Subcutaneous adipose tissue (tissue), 4 donors: Measurements from ENCODE around the gene DNAJC6. TPM values are rescaled to one million over a fixed set of nuclear protein-coding genes. Genes with fewer than 3 reads are reported as not detected.

ENCODE experiments used
- total RNA-seq, 4 donors: library from RNA; depleted of rRNA; stranded (reverse); fragments of >200 nt; gene quantifications; one replicate each; pipeline ENCODE4 v1.1.0, GENCODE V29; 2016
- TF ChIP-seq, protein P1 (sequence below): fragments of 450-650 bp; IDR thresholded peaks from one replicate; pipeline ENCODE4 v1.5.1; 2016; ENCODE audit warnings: low read depth, mild to moderate bottlenecking, control low read depth, antibody characterized with exemption, moderate library complexity

The DNAJC6 gene
- total RNA-seq, 4 donors from 2014 or later = 0.88 to 3.6 (median 2.0) TPM

DNA sequence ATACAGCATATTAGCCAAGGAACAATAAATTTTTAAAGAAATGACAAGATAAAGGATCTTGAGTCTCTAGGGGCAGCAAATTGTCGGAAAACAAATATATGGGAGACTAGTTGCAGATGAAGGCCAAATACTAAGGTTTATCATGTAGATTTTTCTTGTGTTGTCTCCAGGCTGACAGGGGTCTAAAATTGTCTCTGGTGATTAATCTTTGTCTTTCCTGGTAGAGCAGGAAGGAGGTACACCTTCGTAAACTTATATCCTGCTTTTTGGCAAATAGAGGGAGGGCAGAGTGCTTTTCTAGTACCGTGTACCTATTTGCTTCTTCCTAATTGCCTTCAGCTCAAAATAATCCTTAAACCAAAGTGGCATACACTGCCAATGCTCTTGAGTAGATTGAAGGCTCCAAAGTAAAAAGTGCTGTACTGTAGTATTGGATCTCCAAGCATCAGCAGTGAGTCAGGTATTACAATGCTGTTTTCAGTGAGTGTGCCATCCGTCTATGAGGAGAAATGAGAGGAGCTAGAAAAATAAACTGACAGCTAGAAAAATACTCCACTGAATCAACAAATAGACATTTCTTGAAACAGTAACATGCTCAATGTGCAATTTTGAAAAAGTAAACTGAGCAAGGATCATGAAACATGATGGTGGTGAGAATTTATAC, 109.3 kb downstream of the DNAJC6 start:
- TF ChIP-seq, protein P1, sequence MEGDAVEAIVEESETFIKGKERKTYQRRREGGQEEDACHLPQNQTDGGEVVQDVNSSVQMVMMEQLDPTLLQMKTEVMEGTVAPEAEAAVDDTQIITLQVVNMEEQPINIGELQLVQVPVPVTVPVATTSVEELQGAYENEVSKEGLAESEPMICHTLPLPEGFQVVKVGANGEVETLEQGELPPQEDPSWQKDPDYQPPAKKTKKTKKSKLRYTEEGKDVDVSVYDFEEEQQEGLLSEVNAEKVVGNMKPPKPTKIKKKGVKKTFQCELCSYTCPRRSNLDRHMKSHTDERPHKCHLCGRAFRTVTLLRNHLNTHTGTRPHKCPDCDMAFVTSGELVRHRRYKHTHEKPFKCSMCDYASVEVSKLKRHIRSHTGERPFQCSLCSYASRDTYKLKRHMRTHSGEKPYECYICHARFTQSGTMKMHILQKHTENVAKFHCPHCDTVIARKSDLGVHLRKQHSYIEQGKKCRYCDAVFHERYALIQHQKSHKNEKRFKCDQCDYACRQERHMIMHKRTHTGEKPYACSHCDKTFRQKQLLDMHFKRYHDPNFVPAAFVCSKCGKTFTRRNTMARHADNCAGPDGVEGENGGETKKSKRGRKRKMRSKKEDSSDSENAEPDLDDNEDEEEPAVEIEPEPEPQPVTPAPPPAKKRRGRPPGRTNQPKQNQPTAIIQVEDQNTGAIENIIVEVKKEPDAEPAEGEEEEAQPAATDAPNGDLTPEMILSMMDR = no peak

DNA sequence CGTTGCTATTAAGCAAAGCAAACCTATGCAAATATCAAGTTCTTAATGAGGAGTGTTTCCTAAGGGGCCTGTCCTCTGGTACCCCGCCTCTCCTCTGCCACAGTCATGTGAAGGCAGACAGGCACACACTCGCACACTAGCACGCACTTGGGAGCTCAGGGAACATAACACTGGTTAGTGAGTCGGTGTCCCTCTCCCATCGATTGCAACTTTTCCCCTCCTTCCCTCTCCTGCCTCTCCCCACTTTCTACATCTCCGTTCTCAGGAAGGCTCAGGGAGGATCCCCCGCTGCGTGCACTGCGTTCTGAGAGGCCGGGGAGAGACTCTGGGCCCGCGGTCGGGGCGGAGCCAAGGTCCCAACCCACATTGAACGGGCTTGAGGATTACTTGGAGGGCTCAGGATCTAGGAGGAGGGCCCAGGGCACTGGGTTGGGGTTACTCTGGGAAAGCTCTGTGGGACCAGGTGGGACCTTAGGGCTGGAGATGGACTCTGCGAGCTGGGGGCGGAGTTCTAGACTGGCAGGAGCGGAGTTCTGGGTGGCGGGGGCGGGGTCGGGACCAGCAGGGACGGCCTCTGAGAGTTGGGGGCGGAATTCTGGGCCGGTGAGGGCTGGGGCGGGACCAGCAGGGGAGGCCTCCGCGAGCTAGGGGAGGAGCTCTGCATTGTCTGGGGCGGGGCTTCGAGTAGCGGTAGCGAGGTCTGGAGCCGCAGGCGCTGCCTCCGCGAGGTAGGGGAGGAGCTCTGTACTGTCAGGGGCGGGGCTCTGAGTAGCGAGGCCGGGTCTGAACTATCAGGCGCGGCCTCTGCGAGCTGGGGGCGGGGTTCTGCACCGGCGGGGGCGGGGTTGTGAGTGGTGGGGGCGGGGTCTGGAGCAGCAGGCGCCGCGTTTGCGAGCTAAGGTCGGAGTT, 110.6 kb downstream of the DNAJC6 start:
- TF ChIP-seq, protein P1 = no peak

DNA sequence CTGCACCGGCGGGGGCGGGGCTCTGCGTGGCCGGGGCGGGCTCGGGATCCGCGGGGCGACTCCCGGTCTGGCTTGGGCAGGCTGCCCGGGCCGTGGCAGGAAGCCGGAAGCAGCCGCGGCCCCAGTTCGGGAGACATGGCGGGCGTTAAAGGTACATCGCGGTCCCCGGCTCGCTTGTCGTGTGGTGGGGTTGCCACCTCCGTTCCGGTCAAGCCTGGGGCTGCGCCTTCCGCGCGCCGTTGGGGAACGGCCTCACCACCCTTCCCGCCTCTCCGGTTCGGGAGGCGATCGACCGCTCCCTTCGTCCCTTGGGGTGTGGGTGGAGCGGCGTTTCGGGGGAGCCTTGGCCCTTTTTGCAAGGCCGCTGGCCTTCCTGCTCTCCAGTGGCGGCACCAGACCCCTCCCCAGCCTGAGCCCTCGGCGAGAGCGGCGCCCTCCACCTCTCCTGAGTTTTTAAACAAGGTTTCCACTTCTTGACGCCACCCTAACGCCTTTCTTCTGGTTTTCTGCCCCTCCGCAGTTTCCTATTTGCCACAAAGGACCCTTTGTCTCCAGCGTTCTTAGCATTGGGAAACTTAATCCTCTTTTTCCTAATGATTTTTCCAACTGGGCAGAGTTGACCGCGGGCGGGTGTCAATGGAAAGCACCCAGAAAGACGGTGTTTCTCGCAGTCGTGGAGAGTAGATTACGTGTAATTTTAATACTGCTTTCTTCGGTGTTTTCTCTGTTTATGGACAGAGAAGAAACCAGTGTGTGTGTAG, 111.4 kb downstream of the DNAJC6 start, which contains the start of the genes LEPR and LEPROT:
Gene LEPR, plus strand, starts transcription at position 79 of the 761 bp plus-strand sequence. CDS start 144,898 bp downstream, outside the sequence.
Gene LEPROT, plus strand, starts transcription at position 79 of the 761 bp plus-strand sequence. Its CDS starts 57 bp downstream, at position 136.
- TF ChIP-seq, protein P1 = no peak

DNA sequence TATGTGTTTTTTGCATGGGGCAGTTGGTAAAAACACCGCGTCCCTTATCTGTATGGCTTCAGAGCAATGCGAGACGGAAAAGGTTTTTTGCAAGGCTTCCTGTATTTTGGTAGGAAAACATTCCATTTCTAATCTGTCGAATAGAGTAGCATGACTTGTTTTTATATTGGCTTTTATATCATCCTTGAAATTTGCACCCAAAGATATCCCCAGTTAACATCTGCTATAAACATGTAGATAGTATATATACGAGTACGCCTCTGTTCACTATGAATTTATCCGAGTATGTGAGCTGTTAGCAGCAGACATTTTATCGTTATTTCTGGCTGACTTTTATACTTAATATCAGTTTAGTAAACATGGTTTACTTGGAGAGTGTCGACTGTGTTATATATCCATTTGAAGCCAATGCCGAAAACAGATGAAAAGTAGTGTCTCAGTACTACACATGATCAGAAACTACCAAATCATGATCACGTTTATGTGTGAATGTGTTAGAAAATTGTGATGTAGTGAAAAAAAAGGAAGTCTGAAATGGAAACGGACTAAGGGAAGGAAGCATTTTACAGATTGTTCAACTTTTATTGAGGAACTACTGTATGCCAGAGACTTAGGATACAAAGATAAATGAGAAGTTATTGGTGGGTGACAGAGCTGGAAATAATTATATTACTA, 112.1 kb downstream of the DNAJC6 start:
- TF ChIP-seq, protein P1 = no peak

DNA sequence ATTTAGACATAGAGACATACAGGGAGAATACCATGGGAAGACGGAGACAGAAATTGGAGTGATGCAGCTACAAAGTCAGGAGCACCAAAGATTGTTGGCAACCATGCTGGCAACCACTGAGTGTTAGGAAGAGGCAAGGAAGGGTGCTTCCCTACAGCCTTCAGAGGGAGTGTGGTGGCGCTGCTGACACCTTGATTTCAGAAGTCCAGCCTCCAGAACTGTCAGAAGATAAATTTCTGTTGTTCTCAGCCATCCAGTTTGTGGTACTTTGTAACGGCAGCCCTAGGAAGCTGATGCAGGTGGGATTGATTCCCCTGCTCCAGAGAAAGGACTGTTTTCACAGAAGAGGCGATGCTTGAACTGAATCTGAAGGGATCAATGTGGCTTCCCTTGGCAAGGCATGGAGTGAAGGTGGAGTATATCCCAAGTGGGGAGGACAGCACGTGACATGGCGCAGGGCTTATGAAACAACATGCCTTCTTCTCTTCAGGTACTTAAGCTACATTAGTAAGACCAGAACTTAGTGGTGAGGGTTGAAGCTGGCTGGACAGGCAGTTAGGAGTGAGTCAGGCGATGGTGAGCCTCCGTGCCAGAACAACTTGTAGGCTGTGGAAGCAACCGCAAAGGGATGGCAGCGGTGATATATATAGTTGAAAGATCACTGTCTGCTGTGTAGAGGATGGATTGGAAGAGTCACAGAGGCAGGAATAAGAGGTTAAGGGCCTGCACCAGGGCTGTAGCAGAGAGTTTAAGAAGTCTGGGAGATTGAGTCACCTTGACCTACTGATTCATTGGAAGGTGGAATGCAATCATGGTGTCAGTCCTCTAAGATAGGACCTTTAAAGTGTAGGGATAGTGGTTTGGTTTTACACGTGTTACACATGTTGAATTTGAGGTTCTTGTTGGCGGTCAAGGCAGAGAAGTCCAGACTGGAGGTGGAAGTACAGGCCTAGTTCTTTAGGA, 113.2 kb downstream of the DNAJC6 start:
- TF ChIP-seq, protein P1 = no peak
